ENCODE data around the gene UBN2.
A peak's percentile ranks its signal among the peaks of the same experiment; 100 is the strongest.

UBN2 gene

GRCh38 chr7:139230774-139231512 lies at the start of gene UBN2 (continued):
- TF ChIP-seq GFI1B (tag by site-specific recombination; IDR thresholded peaks at IDR 0.05) (no peak), ZEB2 (tag by site-specific recombination; IDR thresholded peaks at IDR 0.05) (peak; percentile 38; the same call in 1 of the 2 replicates), ZNF785 (tag by site-specific recombination; IDR thresholded peaks at IDR 0.05) (no peak), ZNF211 (tag by site-specific recombination; IDR thresholded peaks at IDR 0.05; ENCODE audit: low read depth) (no peak), ZNF433 (tag by site-specific recombination; IDR thresholded peaks at IDR 0.05; ENCODE audit: low read depth) (no peak), HOXD13 (CRISPR knock-in tag; IDR thresholded peaks at IDR 0.05; ENCODE audit: borderline replicate concordance) (no peak), PRDM6 (tag by site-specific recombination; IDR thresholded peaks at IDR 0.05) (no peak), ZNF48 (tag by site-specific recombination; IDR thresholded peaks at IDR 0.05) (no peak), KLF7 (tag by site-specific recombination; IDR thresholded peaks at IDR 0.05; ENCODE audit: borderline replicate concordance) (no peak), SP7 (tag by site-specific recombination; IDR thresholded peaks at IDR 0.05) (peak; percentile 57; the same call in 1 of the 2 replicates), BCL11B (tag by site-specific recombination; IDR thresholded peaks at IDR 0.05; ENCODE audit: low read depth) (no peak), ZNF280C (tag by site-specific recombination; IDR thresholded peaks at IDR 0.05) (no peak), OSR2 (tag by site-specific recombination; IDR thresholded peaks at IDR 0.05) (no peak), TSHZ1 (tag by site-specific recombination; IDR thresholded peaks at IDR 0.05; ENCODE audit: borderline replicate concordance) (no peak), ZNF239 (tag by site-specific recombination; IDR thresholded peaks at IDR 0.05) (no peak), ZNF843 (tag by site-specific recombination; IDR thresholded peaks at IDR 0.05) (0 out of 2 replicates have a peak, but pooled peaks have one; percentile 28), SALL2 (tag by site-specific recombination; IDR thresholded peaks at IDR 0.05; ENCODE audit: borderline replicate concordance) (no peak), ZNF530 (tag by site-specific recombination; IDR thresholded peaks at IDR 0.05; ENCODE audit: low read depth) (no peak), ZNF354C (tag by site-specific recombination; IDR thresholded peaks at IDR 0.05; ENCODE audit: borderline replicate concordance, low read depth) (no peak), ZNF830 (tag by site-specific recombination; IDR thresholded peaks at IDR 0.05; ENCODE audit: low read depth) (no peak), ZNF792 (tag by site-specific recombination; IDR thresholded peaks at IDR 0.05) (no peak), ZNF658 (tag by site-specific recombination; IDR thresholded peaks at IDR 0.05) (no peak), ZNF146 (tag by site-specific recombination; IDR thresholded peaks at IDR 0.05) (no peak), ZNF621 (tag by site-specific recombination; IDR thresholded peaks at IDR 0.05) (no peak), ZNF16 (tag by site-specific recombination; IDR thresholded peaks at IDR 0.05; ENCODE audit: low read depth) (no peak), YY1 (tag by site-specific recombination; IDR thresholded peaks at IDR 0.05) (peak; percentile 98), ZNF214 (tag by site-specific recombination; IDR thresholded peaks at IDR 0.05; ENCODE audit: borderline replicate concordance) (no peak), ZNF311 (tag by site-specific recombination; IDR thresholded peaks at IDR 0.05; ENCODE audit: borderline replicate concordance) (no peak), REST (tag by site-specific recombination; IDR thresholded peaks at IDR 0.05) (peak; percentile 33; the same call in 1 of the 2 replicates), ZNF501 (tag by site-specific recombination; IDR thresholded peaks at IDR 0.05) (peak; percentile 83)
